Esophagus squamous epithelium (tissue), 5 donors: ENCODE data around the gene DHRS1. TPM values are rescaled to one million over a fixed set of nuclear protein-coding genes. Genes with fewer than 3 reads are reported as not detected.

Experiments
- DNase-seq: peaks from one replicate; lab custom pipeline; 2025; lab: John Stamatoyannopoulos, UW
- H3K27ac ChIP-seq, 4 donors: fragments of 200-600 bp; sonication (generic); one replicate each; pipeline ENCODE4 v1.5.1; 2016 to 2019; ENCODE audit warnings: mild to moderate bottlenecking in 1 of 4
- H3K27me3 ChIP-seq, 4 donors: fragments of 200-600 bp; sonication (generic); 1 replicate in 3 of 4; 2 replicates in 1 of 4; pipeline versions ENCODE4 v1.5.1 to v1.6.0; 2017 to 2021; ENCODE audit warnings: antibody characterized with exemption in 1 of 4
- H3K36me3 ChIP-seq, 3 donors: fragments of 200-600 bp; sonication (generic); one replicate each; pipeline ENCODE4 v1.5.1; 2016 to 2019
- H3K4me1 ChIP-seq, 3 donors: fragments of 200-600 bp; sonication (generic); one replicate each; pipeline ENCODE4 v1.5.1; 2017 to 2019
- H3K4me3 ChIP-seq, 4 donors: fragments of 200-600 bp; sonication (generic); 1 replicate in 3 of 4; 2 replicates in 1 of 4; pipeline ENCODE4 v1.5.1; 2016 to 2019; ENCODE audit warnings: mild to moderate bottlenecking in 2 of 4, moderate library complexity in 1 of 4
- H3K9me3 ChIP-seq, 3 donors: fragments of 200-600 bp; sonication (generic); one replicate each; pipeline ENCODE4 v1.5.1; 2016 to 2019
- CTCF ChIP-seq, 6 experiments: fragments of 450-650 bp in 4 of 6; fragments of 200-600 bp in 2 of 6; sonication (generic) in 2 of 6; IDR thresholded peaks; one replicate each; pipeline ENCODE4 v1.5.1; 2016 to 2019; ENCODE audit warnings: antibody characterized with exemption in 6 of 6, mild to moderate bottlenecking in 4 of 6, moderate library complexity in 4 of 6
- POLR2A ChIP-seq, 4 donors: fragments of 450-650 bp; IDR thresholded peaks; one replicate each; pipeline ENCODE4 v1.6.1; 2017; ENCODE audit warnings: antibody characterized with exemption in 4 of 4, mild to moderate bottlenecking in 4 of 4, moderate library complexity in 3 of 4
- WGBS, 2 donors: methylation state at CpG; one replicate each; pipeline ENCODE4 v1.1.5; 2018; 5-methylcytosine and 5-hydroxymethylcytosine counted together
- intact Hi-C: fragments of 100-400 bp; cut with DNase I; formaldehyde crosslinking; loops from one replicate; pipeline ENCODE4 v1.15.0; 2022
- total RNA-seq, 4 donors: library from RNA; depleted of rRNA; stranded (reverse); fragments of >200 nt; gene quantifications; one replicate each; pipeline ENCODE4 v1.1.0, GENCODE V29; 2016
- donor health status: DM: yes; HTN: yes; CAD: no.

Gene DHRS1
- total RNA-seq, 4 donors from 2014 or later = 81.6 to 164 (median 101) TPM

GRCh38 chr14:24261969-24262327 is 37.6 kb downstream of the DHRS1 start:
- Histone ChIP-seq H3K9me3 (no peaks in the 10 kb centered on the region), H3K4me3 (peak overlapping the region; percentile 36 to 57 (median 48)), H3K27ac (peak overlapping the region; percentile 81 to 89 (median 87)), H3K4me1 (peaks cover 17 to 83% (median 42%) of the 10 kb centered on the region in 3 donors), H3K36me3 (peaks cover 9 to 73% (median 14%) of the 10 kb centered on the region in 3 donors), H3K27me3 (no peaks in the 10 kb centered on the region)
- intact Hi-C loops = no loop called here
- TF ChIP-seq CTCF (IDR thresholded peaks at IDR 0.05) (no peak), POLR2A (IDR thresholded peaks at IDR 0.05) (no peak)
- DNase-seq = no peak
- WGBS, 2 donors = no CpG with 5 or more reads among the region's 19 CpGs

- 89 to 96% methylated on average over 3 to 20 of the region's 20 CpGs for WGBS, 2 donors
- Histone ChIP-seq H3K27ac (peak overlapping the region; percentile 81 to 89 (median 87)), H3K4me3 (peak overlapping the region; percentile 36 to 57 (median 48)), H3K9me3 (no peaks in the 10 kb centered on the region), H3K4me1 (peaks cover 14 to 78% (median 42%) of the 10 kb centered on the region in 3 donors), H3K36me3 (peaks cover 3 to 73% (median 13%) of the 10 kb centered on the region in 3 donors), H3K27me3 (no peaks in the 10 kb centered on the region)
- no peak for TF ChIP-seq CTCF (IDR thresholded peaks at IDR 0.05)
- TF ChIP-seq POLR2A (IDR thresholded peaks at IDR 0.05) = no peak
- intact Hi-C loops = no loop called here
- DNase-seq = no peak
These were observed 38.2 kb downstream of the DHRS1 start for GRCh38 chr14:24261256-24261968.

GRCh38 chr14:24260780-24261157 is 38.8 kb downstream of the DHRS1 start:
- Histone ChIP-seq H3K27me3 (no peaks in the 10 kb centered on the region), H3K4me3 (peak overlapping the region; percentile 36 to 57 (median 48)), H3K27ac (peak overlapping the region; percentile 81 to 89 (median 87)), H3K4me1 (peaks cover 13 to 72% (median 41%) of the 10 kb centered on the region in 3 donors), H3K9me3 (no peaks in the 10 kb centered on the region), H3K36me3 (peaks cover 0 to 73% (median 8%) of the 10 kb centered on the region in 3 donors)
- TF ChIP-seq CTCF (IDR thresholded peaks at IDR 0.05) (no peak), POLR2A (IDR thresholded peaks at IDR 0.05) (no peak)
- intact Hi-C loops = no loop called here
- WGBS, 2 donors = 43 to 50% methylated on average over 1 to 2 of the region's 4 CpGs
- no peak for DNase-seq

DNA sequence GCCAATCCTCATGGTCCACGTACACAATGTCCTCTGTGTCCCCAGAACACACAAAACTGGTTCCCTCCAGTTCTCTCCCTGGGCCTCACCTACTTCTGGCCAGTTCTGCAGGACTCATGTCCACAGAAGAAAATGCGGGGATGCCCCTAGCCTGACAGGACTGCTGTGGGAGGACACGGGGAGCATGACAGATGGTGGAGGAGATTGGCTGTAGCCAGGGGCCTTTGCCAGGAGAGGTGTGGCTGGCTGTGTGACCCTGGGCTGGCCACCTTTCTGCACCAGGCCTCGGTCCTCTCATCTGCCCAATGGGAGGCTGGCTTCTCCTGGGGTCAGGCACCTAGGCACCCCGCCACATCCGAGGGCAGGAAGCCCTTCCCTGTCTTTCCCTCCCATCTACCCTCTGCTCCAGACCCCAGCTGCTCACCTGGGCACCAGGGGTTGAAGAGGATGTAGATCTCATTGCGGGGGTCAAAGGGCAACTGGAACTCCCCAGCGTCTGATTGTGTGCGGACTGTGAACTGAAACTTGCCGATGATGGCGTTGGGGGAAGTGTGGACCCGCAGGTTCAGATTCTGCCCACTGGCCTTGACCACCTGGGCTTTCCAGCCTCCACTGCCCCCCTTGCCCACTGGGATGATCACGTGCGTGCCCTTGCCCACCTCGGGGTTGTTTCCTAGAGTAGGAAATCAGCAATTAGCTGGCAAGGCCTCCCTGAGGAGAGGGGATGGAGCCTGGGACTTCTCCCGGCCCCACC is 39.4 kb downstream of the DHRS1 start:
- DNase-seq = no peak
- TF ChIP-seq POLR2A (IDR thresholded peaks at IDR 0.05) = no peak
- no peak for TF ChIP-seq CTCF (IDR thresholded peaks at IDR 0.05)
- WGBS, 2 donors = 71 to 83% methylated on average over 7 to 9 of the region's 16 CpGs
- H3K27me3 ChIP-seq = no peaks in the 10 kb centered on the region
- peak overlapping the region; percentile 36 to 57 (median 48) for H3K4me3 ChIP-seq
- intact Hi-C loops = no loop called here
- peaks cover 0 to 73% (median 9%) of the 10 kb centered on the region in 3 donors for H3K36me3 ChIP-seq
- peaks cover 9 to 66% (median 35%) of the 10 kb centered on the region in 3 donors for H3K4me1 ChIP-seq
- peak overlapping the region; percentile 81 to 89 (median 87) for H3K27ac ChIP-seq
- H3K9me3 ChIP-seq = no peaks in the 10 kb centered on the region
